ENCODE results near the gene CRYGA.
A peak's percentile ranks its signal among the peaks of the same experiment; 100 is the strongest.

CRYGA gene

GRCh38 chr2:208172125-208172524 lies 8.7 kb upstream of the CRYGA start:
- Histone ChIP-seq H3K9me3 (ENCODE audit: control extremely low read depth in 1 of 5, control insufficient read depth in 4 of 5, insufficient read depth in 2 of 5, low read depth in 1 of 5, low read length in 4 of 5) (no peaks in the 10 kb centered on the region), H3K4me3 (ENCODE audit: control insufficient read depth in 1 of 7, extremely low read depth in 1 of 7, insufficient read depth in 4 of 7, low read depth in 2 of 7, low read length in 6 of 7) (peak overlapping the region in 1 of 7 experiments; percentile 31), H3K36me3 (ENCODE audit: control insufficient read depth in 4 of 4, insufficient read depth in 4 of 4, low read length in 3 of 4) (no peaks in the 10 kb centered on the region), H3K27me3 (replicated peaks in 2 of 5; ENCODE audit: control insufficient read depth in 4 of 5, insufficient read depth in 5 of 5, low read length in 4 of 5) (no peaks in the 10 kb centered on the region), H3K4me1 (ENCODE audit: control extremely low read depth in 1 of 4, control insufficient read depth in 4 of 4, insufficient read depth in 4 of 4, low read length in 3 of 4) (peaks cover 2 to 29% (median 9%) of the 10 kb centered on the region in 4 experiments), H3K27ac (ENCODE audit: insufficient read depth in 1 of 2, low read depth in 1 of 2, low read length in 2 of 2, poor library complexity in 1 of 2, severe bottlenecking in 2 of 2) (no peak overlapping the region)
- CTCF ChIA-PET: interaction anchor here (1.3 to 4.9 kb wide), 4 partner anchors 14 to 99 kb away, joined by 3 to 58 read pairs (median 4); partner anchors contain the start of gene IDH1
- 2% methylated on average over 4 of the region's 4 CpGs for WGBS (ENCODE audit: insufficient coverage)
- DNase-seq: peak; percentile 23 to 67 (median 57)
- POLR2A ChIA-PET: no interaction called here

- no peaks in the 10 kb centered on the region for H3K36me3 ChIP-seq (ENCODE audit: control insufficient read depth in 4 of 4, insufficient read depth in 4 of 4, low read length in 3 of 4)
Observed at GRCh38 chr2:208164951-208165755, 1.8 kb upstream of the CRYGA start.

GRCh38 chr2:208156439-208156838 lies 7.0 kb downstream of the CRYGA start:
- Histone ChIP-seq H3K27ac (ENCODE audit: insufficient read depth in 1 of 2, low read depth in 1 of 2, low read length in 2 of 2, poor library complexity in 1 of 2, severe bottlenecking in 2 of 2) (no peak overlapping the region), H3K9me3 (ENCODE audit: control extremely low read depth in 1 of 5, control insufficient read depth in 4 of 5, insufficient read depth in 2 of 5, low read depth in 1 of 5, low read length in 4 of 5) (peaks cover 2 to 6% (median 3%) of the 10 kb centered on the region in 5 experiments), H3K36me3 (ENCODE audit: control insufficient read depth in 4 of 4, insufficient read depth in 4 of 4, low read length in 3 of 4) (no peaks in the 10 kb centered on the region), H3K4me3 (ENCODE audit: control insufficient read depth in 1 of 7, extremely low read depth in 1 of 7, insufficient read depth in 4 of 7, low read depth in 2 of 7, low read length in 6 of 7) (no peak overlapping the region), H3K4me1 (ENCODE audit: control extremely low read depth in 1 of 4, control insufficient read depth in 4 of 4, insufficient read depth in 4 of 4, low read length in 3 of 4) (no peaks in the 10 kb centered on the region), H3K27me3 (replicated peaks in 2 of 5; ENCODE audit: control insufficient read depth in 4 of 5, insufficient read depth in 5 of 5, low read length in 4 of 5) (no peaks in the 10 kb centered on the region)
- whole genome bisulfite sequencing (ENCODE audit: insufficient coverage): 100% methylated on average over 1 of the region's 2 CpGs
- CTCF ChIA-PET: interaction anchor here (1.7 kb wide), 1 partner anchor 19 kb away, joined by 8 read pairs; no protein-coding TSS in a partner anchor
- no peak for DNase-seq
- POLR2A ChIA-PET: no interaction called here

More at GRCh38 chr2:208164951-208165755, 1.8 kb upstream of the CRYGA start:
- ChIA-PET POLR2A (no interaction called here), CTCF (interaction anchor here (0.6 to 1.7 kb wide), 3 partner anchors 10 to 90 kb away, joined by 3 to 5 read pairs (median 4); no protein-coding TSS in a partner anchor)
- no peak overlapping the region for H3K4me3 ChIP-seq (ENCODE audit: control insufficient read depth in 1 of 7, extremely low read depth in 1 of 7, insufficient read depth in 4 of 7, low read depth in 2 of 7, low read length in 6 of 7)
- no peak for DNase-seq
- H3K4me1 ChIP-seq (ENCODE audit: control extremely low read depth in 1 of 4, control insufficient read depth in 4 of 4, insufficient read depth in 4 of 4, low read length in 3 of 4): no peaks in the 10 kb centered on the region
- H3K27ac ChIP-seq (ENCODE audit: insufficient read depth in 1 of 2, low read depth in 1 of 2, low read length in 2 of 2, poor library complexity in 1 of 2, severe bottlenecking in 2 of 2): no peak overlapping the region
- WGBS (ENCODE audit: insufficient coverage): 100% methylated on average over 1 of the region's 2 CpGs
- no peaks in the 10 kb centered on the region for H3K9me3 ChIP-seq (ENCODE audit: control extremely low read depth in 1 of 5, control insufficient read depth in 4 of 5, insufficient read depth in 2 of 5, low read depth in 1 of 5, low read length in 4 of 5)
- no peaks in the 10 kb centered on the region for H3K27me3 ChIP-seq (replicated peaks in 2 of 5; ENCODE audit: control insufficient read depth in 4 of 5, insufficient read depth in 5 of 5, low read length in 4 of 5)

- H3K4me3 ChIP-seq (ENCODE audit: control insufficient read depth in 1 of 7, extremely low read depth in 1 of 7, insufficient read depth in 4 of 7, low read depth in 2 of 7, low read length in 6 of 7): no peak overlapping the region
- no peak overlapping the region for H3K27ac ChIP-seq (ENCODE audit: insufficient read depth in 1 of 2, low read depth in 1 of 2, low read length in 2 of 2, poor library complexity in 1 of 2, severe bottlenecking in 2 of 2)
- no peaks in the 10 kb centered on the region for H3K36me3 ChIP-seq (ENCODE audit: control insufficient read depth in 4 of 4, insufficient read depth in 4 of 4, low read length in 3 of 4)
- H3K4me1 ChIP-seq (ENCODE audit: control extremely low read depth in 1 of 4, control insufficient read depth in 4 of 4, insufficient read depth in 4 of 4, low read length in 3 of 4): peaks cover 0 to 4% (median 0%) of the 10 kb centered on the region in 4 experiments
- POLR2A ChIA-PET: no interaction called here
- peaks cover 2 to 8% (median 4%) of the 10 kb centered on the region in 5 experiments for H3K9me3 ChIP-seq (ENCODE audit: control extremely low read depth in 1 of 5, control insufficient read depth in 4 of 5, insufficient read depth in 2 of 5, low read depth in 1 of 5, low read length in 4 of 5)
- DNase-seq: peak in 2 of 3 donors; percentile 13 to 19
- CTCF ChIA-PET: no interaction called here
- no peaks in the 10 kb centered on the region for H3K27me3 ChIP-seq (replicated peaks in 2 of 5; ENCODE audit: control insufficient read depth in 4 of 5, insufficient read depth in 5 of 5, low read length in 4 of 5)
Observed at GRCh38 chr2:208153156-208153555, 10.2 kb downstream of the CRYGA start.

- WGBS (ENCODE audit: insufficient coverage): no CpG with 5 or more reads among the region's 1 CpG
- H3K4me1 ChIP-seq (ENCODE audit: control extremely low read depth in 1 of 4, control insufficient read depth in 4 of 4, insufficient read depth in 4 of 4, low read length in 3 of 4): peaks cover 0 to 4% (median 0%) of the 10 kb centered on the region in 4 experiments
- DNase-seq: peak in 2 of 3 donors; percentile 19 to 41
- no peaks in the 10 kb centered on the region for H3K27me3 ChIP-seq (replicated peaks in 2 of 5; ENCODE audit: control insufficient read depth in 4 of 5, insufficient read depth in 5 of 5, low read length in 4 of 5)
- H3K36me3 ChIP-seq (ENCODE audit: control insufficient read depth in 4 of 4, insufficient read depth in 4 of 4, low read length in 3 of 4): no peaks in the 10 kb centered on the region
- CTCF ChIA-PET: no interaction called here
- no peak overlapping the region for H3K4me3 ChIP-seq (ENCODE audit: control insufficient read depth in 1 of 7, extremely low read depth in 1 of 7, insufficient read depth in 4 of 7, low read depth in 2 of 7, low read length in 6 of 7)
- no peak overlapping the region for H3K27ac ChIP-seq (ENCODE audit: insufficient read depth in 1 of 2, low read depth in 1 of 2, low read length in 2 of 2, poor library complexity in 1 of 2, severe bottlenecking in 2 of 2)
- POLR2A ChIA-PET: no interaction called here
- H3K9me3 ChIP-seq (ENCODE audit: control extremely low read depth in 1 of 5, control insufficient read depth in 4 of 5, insufficient read depth in 2 of 5, low read depth in 1 of 5, low read length in 4 of 5): peaks cover 2 to 8% (median 4%) of the 10 kb centered on the region in 5 experiments
Observed at GRCh38 chr2:208150956-208151355, 12.4 kb downstream of the CRYGA start.

- Histone ChIP-seq H3K4me3 (ENCODE audit: control insufficient read depth in 1 of 7, extremely low read depth in 1 of 7, insufficient read depth in 4 of 7, low read depth in 2 of 7, low read length in 6 of 7) (no peak overlapping the region), H3K27ac (ENCODE audit: insufficient read depth in 1 of 2, low read depth in 1 of 2, low read length in 2 of 2, poor library complexity in 1 of 2, severe bottlenecking in 2 of 2) (no peak overlapping the region), H3K4me1 (ENCODE audit: control extremely low read depth in 1 of 4, control insufficient read depth in 4 of 4, insufficient read depth in 4 of 4, low read length in 3 of 4) (peaks cover 0 to 4% (median 0%) of the 10 kb centered on the region in 4 experiments), H3K9me3 (ENCODE audit: control extremely low read depth in 1 of 5, control insufficient read depth in 4 of 5, insufficient read depth in 2 of 5, low read depth in 1 of 5, low read length in 4 of 5) (peaks cover 2 to 8% (median 4%) of the 10 kb centered on the region in 5 experiments), H3K27me3 (replicated peaks in 2 of 5; ENCODE audit: control insufficient read depth in 4 of 5, insufficient read depth in 5 of 5, low read length in 4 of 5) (no peaks in the 10 kb centered on the region), H3K36me3 (ENCODE audit: control insufficient read depth in 4 of 4, insufficient read depth in 4 of 4, low read length in 3 of 4) (no peaks in the 10 kb centered on the region)
- ChIA-PET POLR2A (no interaction called here), CTCF (interaction anchor here (1.4 to 2.5 kb wide), 2 partner anchors 25 to 150 kb away, joined by 3 to 7 read pairs; no protein-coding TSS in a partner anchor)
- no peak for DNase-seq
Observed at GRCh38 chr2:208150094-208150493, 13.3 kb downstream of the CRYGA start.

- no peak for DNase-seq
- ChIA-PET CTCF (interaction anchor here (0.6 to 2.5 kb wide), 3 partner anchors 27 to 151 kb away, joined by 3 to 7 read pairs (median 3); no protein-coding TSS in a partner anchor), POLR2A (no interaction called here)
- no peaks in the 10 kb centered on the region for H3K36me3 ChIP-seq (ENCODE audit: control insufficient read depth in 4 of 4, insufficient read depth in 4 of 4, low read length in 3 of 4)
- H3K9me3 ChIP-seq (ENCODE audit: control extremely low read depth in 1 of 5, control insufficient read depth in 4 of 5, insufficient read depth in 2 of 5, low read depth in 1 of 5, low read length in 4 of 5): peaks cover 2 to 8% (median 4%) of the 10 kb centered on the region in 5 experiments
- H3K4me1 ChIP-seq (ENCODE audit: control extremely low read depth in 1 of 4, control insufficient read depth in 4 of 4, insufficient read depth in 4 of 4, low read length in 3 of 4): peaks cover 0 to 4% (median under 1%) of the 10 kb centered on the region in 4 experiments
- H3K27ac ChIP-seq (ENCODE audit: insufficient read depth in 1 of 2, low read depth in 1 of 2, low read length in 2 of 2, poor library complexity in 1 of 2, severe bottlenecking in 2 of 2): no peak overlapping the region
- no peaks in the 10 kb centered on the region for H3K27me3 ChIP-seq (replicated peaks in 2 of 5; ENCODE audit: control insufficient read depth in 4 of 5, insufficient read depth in 5 of 5, low read length in 4 of 5)
- 100% methylated on average over 1 of the region's 2 CpGs for WGBS (ENCODE audit: insufficient coverage)
- no peak overlapping the region for H3K4me3 ChIP-seq (ENCODE audit: control insufficient read depth in 1 of 7, extremely low read depth in 1 of 7, insufficient read depth in 4 of 7, low read depth in 2 of 7, low read length in 6 of 7)
Observed at GRCh38 chr2:208148803-208149202, 14.6 kb downstream of the CRYGA start.

Measured in common myeloid progenitor, CD34-positive (primary cell).